Suprapubic skin (tissue), 4 donors: ENCODE results near the gene RPP38.

ENCODE experiments used
- CTCF ChIP-seq, 2 donors: fragments of 200-600 bp in 1 of 2; fragments of 450-650 bp in 1 of 2; sonication (generic) in 1 of 2; IDR thresholded peaks; one replicate each; pipeline ENCODE4 v1.5.1; 2016 to 2019; ENCODE audit warnings: antibody characterized with exemption in 2 of 2, mild to moderate bottlenecking in 1 of 2, moderate library complexity in 1 of 2
- POLR2A ChIP-seq, 2 donors: fragments of 450-650 bp; IDR thresholded peaks; one replicate each; pipeline ENCODE4 v1.6.1; 2017; ENCODE audit warnings: antibody characterized with exemption in 2 of 2, mild to moderate bottlenecking in 2 of 2, moderate library complexity in 2 of 2
- POLR2AphosphoS5 ChIP-seq, 3 donors: sonication (generic); formaldehyde crosslinking; IDR thresholded peaks; one replicate each; pipeline ENCODE4 v1.6.1; 2017; ENCODE audit warnings: antibody characterized with exemption in 3 of 3

GRCh38 chr10:15149042-15149771, 52.1 kb downstream of the RPP38 start:
- TF ChIP-seq POLR2AphosphoS5 (IDR thresholded peaks at IDR 0.05) (no peak), CTCF (IDR thresholded peaks at IDR 0.05) (no peak), POLR2A (IDR thresholded peaks at IDR 0.05) (no peak)
